DMS53 treated with DMSO at 0.1 percent for 48 hours (cell line): ENCODE results near the gene MAPK1IP1L.
"Not testable (repeated sequence)": the region's sequence is repeated elsewhere in the genome, so short reads cannot be mapped to it uniquely, and the experiment has no call there.

Source experiments
- DNase-seq: peaks from one replicate; lab custom pipeline; 2025; ENCODE audit not compliant: unreplicated experiment; lab: John Stamatoyannopoulos, UW

MAPK1IP1L gene

DNA sequence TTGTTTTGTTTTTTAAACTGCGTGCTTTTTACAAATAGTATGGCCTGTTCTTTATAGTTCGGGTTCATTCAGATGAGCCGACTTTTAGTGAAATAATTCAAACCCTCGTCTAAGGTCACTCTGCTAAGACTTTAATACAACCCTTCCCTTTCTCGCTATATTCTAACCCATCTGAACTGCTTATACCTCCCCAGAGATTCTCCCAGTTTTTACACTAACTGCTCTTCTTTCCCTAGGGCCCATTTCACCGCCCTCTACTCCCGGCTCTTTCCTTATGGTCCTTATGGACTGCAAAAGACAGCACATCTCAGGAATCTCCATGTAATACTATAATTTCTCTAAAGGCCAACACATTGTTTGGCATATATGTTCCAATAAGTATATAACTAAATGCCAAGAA lies 2.1 kb downstream of the MAPK1IP1L start:
- no peak for DNase-seq

DNA sequence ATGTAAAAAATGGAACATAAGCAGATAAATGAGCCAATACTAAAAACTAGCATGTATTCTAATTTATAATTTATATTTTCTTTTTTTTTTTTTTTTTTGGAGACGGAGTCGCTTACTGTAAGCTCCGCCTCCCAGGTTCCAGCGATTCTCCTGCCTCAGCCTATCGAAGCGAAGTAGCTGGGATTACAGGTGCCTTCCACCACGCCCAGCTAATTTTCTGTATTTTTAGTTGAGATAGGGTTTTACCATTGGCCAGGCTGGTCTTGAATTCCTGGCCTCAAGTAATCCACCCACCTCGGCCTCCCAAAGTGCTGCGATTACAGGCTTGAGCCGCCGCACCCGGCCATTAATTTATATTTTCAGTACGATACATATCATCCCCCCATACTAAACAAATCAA lies 2.7 kb downstream of the MAPK1IP1L start:
- DNase-seq: no peak

DNA sequence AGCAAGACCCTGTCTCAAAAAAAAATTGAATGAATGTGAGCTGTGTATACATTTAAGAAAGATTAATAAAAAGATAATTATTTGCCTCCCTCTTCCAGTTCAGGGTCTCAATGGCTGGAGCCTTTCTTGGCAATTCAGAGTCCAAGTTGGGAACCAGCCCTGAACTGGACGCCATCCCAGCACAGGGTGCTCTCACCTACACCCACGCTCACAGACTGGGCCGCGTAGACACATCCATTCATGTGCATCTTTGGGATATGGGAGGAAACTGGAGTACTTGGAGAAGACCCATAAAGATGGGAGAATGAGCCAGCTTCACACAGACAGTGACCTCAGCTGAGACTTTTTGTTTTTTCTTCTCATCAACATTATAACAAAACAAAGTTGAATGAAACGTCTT lies 6.5 kb downstream of the MAPK1IP1L start:
- DNase-seq: no peak

DNA sequence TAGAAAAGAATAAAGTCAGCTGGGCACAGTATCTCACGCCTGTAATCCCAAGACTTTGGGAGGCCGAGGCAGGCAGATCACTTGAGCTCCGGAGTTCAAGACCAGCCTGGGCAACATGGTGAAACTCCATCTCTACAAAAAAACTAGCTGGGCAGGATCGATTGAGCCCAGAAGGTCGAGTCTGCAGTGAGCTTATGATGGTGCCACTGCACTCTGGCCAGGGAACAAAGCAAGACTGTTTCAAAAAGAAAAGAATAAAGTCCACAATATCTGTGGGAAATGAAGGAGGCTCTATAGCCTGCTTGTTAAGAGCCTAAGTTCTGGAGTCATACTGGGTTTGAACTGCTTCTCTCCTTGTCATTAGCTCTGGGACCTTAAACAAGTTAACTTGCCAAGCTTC lies 7.9 kb downstream of the MAPK1IP1L start:
- DNase-seq: no peak

DNA sequence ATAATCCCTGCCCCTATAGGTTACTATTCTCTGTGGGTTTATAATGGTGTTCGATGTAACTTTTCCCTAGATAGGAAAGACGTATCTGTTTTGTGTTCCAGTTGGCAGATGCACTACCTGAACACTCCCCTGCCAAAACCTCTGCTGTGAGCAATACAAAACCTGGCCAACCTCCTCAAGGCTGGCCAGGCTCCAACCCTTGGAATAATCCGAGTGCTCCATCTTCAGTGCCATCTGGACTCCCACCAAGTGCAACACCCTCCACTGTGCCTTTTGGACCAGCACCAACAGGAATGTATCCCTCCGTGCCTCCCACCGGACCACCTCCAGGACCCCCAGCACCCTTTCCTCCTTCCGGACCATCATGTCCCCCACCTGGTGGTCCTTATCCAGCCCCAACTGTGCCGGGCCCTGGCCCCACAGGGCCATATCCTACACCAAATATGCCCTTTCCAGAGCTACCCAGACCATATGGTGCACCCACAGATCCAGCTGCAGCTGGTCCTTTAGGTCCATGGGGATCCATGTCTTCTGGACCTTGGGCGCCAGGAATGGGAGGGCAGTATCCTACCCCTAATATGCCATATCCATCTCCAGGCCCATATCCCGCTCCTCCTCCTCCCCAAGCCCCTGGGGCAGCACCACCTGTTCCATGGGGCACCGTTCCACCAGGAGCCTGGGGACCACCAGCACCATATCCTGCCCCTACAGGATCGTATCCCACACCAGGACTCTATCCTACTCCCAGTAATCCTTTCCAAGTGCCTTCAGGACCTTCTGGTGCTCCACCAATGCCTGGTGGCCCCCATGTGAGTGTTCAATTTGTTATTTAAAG lies 11.3 kb downstream of the MAPK1IP1L start:
- no peak for DNase-seq

DNA sequence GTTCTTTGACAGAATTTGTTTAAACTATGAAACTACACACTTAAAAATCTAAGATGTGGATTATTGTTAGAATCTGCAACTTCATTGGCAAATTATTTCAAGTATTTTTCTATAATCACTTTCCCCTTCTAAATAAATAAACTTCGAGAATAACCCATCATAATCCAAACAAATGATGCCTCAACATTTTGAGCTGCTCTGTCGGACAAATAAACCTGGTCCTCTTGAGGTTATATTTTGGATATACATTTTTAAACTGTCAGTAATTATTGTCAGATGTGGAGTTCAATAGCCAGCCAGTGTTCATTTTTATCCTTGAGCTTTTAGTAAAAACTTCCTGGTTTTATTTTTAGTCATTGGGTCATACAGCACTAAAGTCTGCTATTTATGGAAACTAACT lies 13.4 kb downstream of the MAPK1IP1L start:
- not testable (repeated sequence) for DNase-seq

DNA sequence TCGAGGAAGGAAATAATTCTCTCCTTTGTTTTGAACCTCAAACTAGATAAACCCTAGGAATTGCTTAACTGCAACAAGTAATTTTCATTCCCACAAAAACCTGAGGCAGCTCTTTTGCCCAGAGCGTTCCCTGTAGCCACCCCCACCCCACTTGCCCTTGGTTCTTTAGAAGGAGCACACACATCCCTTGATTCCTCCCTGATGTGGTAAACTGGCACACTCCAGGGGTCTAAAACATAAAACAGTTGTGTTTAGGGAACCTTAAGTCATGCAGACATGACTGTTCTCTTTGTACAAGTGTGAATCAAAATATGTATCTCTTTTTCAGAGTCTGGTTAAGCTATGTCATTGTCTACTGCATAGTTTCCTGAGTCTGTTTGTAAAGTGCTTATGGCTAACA lies 14.0 kb downstream of the MAPK1IP1L start:
- DNase-seq: no peak

DNA sequence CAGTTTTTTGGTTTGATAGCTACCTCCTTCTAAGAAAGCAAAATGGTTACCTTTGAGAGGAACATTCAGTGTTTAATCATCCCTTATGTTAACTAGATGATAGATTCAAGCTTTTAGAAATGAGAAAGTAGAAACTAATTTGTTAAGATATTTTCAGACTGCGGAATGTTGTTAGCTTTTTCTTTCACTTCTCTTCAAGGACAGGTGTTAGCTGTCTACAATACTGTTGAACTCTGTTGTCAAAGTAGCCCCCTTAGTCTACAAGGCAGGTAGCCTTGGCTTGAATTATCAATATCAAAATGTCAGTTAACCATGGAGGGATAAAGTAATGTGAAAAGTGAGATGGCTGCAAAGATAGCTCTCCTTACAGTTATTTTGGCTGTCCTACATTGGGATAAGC lies 14.8 kb downstream of the MAPK1IP1L start:
- DNase-seq: no peak

DNA sequence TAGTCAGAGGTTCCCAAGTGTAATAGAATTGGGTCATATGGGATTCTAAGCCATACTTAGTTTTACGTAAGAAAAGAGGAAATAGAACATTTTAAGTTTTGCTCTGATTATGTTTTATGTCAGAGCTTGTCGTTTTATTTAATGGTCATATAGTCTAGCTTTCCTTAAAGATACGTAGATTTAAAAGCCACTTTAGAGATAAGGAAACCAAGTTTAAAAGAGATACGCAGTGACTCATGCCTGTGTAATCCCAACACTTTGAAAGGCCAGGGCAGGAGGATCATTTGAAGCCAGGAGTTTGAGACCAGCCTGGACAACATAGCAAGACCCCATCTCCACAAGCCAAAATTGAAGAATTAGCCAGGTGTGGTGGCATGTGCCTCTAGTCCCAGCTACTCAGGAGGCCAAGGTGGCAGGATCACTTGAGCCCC lies 19.5 kb downstream of the MAPK1IP1L start:
- DNase-seq: no peak

DNA sequence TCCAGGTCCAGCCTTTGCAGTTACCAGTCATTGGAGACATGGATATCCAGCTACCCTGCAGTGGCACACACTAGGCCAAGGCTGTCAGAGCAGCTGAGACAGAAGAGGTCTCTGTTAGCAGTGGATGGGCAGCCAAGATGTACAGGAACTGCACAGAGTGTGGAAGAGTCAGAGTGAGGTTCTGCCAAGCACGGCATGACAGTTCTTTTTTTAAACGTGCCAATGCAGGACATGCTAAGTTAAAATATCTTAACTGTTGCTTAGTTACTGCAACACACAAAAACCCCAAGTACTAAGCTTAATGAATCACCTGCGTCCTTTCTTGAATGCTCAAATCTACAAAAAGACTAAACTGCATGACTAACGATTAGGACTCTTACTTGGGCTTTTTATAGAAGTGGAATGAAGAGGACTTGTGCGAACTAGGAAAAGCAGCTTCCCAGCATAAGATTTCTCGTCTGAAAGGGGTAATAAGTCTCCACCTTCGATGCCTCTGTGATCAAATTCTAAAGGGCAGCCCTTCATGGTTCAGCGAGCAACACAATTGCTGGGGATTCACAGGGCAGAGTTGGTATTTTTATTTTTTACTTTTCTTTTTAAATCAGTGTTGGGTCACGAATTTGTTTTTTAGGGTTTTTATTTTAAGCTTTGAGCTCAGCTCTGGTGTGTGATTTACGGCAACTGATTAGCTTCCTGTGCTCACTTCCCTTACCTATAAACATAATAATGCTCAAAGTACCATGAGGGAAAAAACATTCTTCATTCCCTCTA lies 20.6 kb downstream of the MAPK1IP1L start:
- no peak for DNase-seq

DNA sequence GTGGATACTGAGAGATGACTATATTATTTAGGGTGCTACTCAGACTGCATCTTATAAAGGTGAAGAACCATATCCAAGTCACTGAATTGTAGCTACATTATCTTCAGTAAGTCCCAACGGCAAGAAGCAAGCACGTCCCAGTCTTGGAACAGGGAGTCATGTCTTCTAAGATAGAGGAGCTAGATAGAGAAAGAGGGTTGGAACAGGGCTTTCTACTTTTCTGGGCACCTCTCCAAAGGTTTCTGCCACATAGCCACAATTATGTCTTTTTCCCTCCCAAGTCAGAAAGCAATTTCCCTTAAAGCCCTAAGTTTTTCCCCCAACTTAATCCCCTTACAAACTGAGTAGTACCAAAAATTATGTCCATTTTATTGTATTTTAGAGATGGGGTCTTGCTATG lies 22.4 kb downstream of the MAPK1IP1L start:
- DNase-seq: no peak

DNA sequence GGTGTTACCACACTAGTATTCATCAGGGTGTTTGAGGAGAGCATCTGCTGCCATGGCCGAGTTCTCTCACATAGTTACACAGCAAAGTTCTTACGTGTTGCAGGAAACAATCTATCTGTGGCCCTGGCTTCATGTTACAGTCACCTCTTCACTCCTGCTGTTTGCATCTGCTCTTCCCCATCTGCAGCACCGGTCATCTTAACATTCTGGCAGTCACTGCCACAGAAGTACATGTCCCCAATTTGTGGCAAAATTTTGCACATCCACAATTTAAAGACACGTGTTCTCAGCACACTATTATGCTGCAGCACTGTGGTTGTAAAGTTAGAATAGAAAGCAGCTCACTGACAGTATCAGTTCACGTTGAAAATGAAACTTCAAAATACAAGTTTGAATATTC lies 23.2 kb downstream of the MAPK1IP1L start:
- DNase-seq: peak; percentile 33

DNA sequence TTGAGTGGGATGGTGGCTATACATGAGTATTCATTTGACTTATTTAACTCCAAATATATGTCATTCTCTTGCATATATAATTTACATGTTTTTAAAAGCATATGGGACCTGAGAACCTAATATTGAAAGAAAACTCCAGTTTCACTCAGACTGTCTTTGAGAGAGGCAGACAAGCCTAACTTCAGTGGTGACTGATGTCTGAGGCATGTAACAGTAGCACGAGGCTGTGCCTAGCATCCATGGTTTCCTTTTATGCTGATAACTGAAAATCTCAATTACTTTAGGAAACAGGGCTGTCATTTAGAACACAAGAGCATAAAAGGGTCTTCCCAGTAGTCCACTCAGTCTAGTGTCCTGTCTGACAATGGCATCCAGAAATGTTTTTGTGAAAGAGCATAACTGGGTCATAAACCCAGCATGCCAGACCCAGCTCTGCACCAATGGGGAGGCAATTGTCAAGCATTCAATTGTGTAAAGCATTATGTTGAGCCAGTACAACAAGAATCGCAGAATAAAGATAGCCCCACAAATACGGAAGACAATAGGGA lies 24.3 kb downstream of the MAPK1IP1L start:
- DNase-seq: no peak

DNA sequence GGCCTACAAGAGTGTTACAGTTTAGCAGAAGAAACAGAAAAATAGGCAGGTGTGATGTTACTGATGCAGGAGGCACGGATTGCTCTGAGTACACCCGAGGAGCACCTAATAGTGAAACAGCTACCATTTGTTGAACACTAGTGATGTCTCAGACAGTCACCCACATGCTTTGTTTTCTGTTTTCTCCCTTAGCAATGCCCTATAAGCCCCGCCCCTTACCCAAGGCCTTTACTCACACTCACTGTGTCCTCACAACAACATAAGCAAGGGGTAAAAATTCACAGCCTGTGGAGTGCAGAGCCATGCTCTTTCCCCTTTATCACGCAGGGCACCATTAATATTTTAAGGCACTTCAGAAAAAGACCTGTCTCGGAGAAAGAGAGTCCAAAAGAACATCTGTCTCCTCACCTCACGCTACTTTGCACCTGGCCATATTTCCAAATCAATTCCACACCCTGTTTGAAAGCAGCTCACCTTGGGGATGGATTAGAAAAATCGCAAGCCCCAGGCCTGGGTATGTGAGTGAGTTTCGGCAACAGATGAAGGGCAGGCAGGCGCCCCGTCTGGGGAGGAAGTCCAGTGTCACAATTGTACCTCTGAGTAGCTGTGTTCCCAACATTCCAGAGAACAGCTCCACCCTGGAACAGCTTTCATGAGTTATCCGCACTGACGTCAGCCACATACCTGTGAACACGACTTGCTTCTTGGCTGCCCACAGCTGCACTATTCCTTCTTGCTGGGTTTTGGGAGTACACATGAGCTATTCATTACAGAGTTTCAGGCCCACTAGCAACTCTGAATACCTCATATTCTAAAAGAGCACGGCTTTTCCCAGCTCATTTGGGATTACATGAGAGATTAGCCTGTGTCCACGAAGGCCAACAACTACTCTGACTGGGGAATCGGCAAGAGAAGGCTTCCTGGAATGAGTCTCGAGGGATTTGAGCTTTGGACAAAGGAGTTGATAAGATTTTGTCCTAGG lies 26.0 kb downstream of the MAPK1IP1L start:
- no peak for DNase-seq

DNA sequence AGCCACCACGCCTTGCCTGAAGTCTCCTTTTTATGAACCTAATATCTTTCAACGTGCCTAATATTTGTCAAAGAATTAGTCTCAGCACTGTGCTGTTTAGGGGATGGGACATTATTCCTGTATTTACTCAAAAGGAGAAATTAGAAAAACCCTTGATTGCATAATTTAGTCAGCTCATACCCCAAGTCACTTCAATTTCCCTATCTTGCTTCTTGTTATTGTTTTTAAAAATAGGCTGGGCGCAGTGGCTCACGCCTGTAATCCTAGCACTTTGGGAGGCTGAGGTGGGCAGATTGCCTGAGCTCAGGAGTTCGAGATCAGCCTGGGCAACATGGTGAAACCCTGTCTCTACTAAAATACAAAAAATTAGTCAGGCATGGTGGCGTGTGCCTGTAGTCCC lies 28.5 kb downstream of the MAPK1IP1L start:
- DNase-seq: not testable (repeated sequence)

DNA sequence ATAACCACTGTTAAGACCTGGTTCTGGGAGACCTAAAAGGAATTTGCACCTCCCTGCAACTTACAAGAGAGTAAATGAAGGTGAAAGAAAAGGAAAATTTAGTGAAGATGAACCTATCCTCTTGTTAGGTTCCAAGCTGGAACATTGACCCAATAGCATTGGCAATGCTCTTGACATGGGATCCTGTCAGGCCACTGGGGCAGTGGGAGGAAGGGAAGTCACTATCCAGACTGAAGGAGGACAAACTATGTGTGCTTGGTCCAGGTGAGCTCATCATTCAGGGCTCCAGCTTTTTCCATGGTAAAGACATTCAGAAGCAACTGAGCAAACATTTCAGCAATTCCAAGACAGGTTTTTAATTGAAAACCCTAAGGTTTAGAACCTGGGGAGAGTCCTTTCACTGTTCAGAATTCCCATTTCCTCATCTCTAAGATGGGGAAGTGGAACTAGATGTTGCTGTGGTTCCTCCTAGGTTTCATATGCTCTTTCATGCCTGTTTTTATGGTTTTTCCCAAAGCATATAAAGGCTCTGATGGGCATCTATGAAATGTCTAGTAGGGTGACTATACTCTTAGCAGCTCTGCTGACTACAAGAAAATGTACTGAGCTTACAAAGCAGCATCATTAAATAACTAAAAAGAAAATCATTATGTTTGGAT lies 33.1 kb downstream of the MAPK1IP1L start:
- no peak for DNase-seq

DNA sequence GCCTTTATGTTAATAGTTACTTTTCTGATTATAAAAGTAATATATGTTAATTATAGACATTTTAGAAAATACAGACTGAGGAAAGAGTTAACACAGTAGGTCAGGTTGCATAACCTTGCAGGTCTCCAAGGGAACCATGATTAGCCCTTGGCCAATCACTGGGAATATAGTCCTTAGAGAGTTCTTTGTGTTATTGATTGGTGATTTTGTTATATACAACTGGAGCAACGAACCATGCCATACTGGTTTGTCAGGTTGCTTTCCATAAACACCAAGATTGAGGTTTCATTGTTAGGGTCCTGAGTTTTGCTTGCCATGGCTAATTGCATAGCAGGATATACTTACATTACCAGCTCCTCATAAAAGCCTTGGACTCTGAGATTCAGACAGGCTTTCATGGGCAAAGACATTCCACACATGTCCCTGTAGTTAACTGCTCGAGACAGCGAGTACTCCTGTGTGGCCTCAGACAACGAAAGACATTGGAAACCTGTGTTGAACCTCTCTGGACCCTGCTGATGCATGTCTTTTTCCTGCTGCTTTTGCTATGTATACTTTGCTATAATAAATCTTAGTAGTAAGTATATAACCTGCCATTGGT lies 33.7 kb downstream of the MAPK1IP1L start:
- DNase-seq: no peak

DNA sequence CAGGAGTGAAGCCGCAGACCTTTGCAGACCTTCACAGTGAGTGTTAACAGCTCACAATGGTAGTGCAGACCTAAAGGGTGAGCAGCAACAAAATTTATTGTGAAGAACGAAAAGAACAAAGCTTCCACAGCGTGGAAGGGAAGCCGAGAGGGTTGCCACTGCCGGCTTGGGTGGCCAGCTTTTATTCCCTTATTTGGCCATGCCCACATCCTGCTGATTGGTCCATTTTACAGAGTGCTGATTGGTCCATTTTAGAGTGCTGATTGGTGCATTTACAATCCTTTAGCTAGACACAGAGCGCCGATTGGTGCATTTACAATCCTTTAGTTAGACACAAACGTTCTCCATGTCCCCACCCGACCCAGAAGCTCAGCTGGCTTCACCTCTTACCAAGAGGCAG lies 35.5 kb downstream of the MAPK1IP1L start:
- DNase-seq: no peak

DNA sequence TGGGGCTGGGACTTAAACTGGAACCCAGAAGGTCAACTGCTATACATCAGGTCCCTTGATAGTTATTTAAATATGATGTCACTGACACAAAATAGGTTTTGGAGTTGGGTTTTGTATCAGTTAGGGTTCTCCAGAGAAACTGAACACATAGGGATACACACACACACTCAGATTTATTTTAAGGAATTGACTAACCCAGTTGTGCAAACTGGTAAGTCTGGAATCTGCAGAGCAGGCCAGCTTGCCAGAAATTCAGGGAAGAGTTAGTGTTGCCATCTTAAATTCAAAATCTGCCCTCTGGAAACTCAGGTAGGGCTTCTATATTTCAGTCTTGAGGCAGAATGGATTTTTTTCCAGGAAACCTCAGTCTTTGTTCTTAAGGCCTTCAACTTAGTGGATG lies 36.9 kb downstream of the MAPK1IP1L start:
- DNase-seq: no peak

DNA sequence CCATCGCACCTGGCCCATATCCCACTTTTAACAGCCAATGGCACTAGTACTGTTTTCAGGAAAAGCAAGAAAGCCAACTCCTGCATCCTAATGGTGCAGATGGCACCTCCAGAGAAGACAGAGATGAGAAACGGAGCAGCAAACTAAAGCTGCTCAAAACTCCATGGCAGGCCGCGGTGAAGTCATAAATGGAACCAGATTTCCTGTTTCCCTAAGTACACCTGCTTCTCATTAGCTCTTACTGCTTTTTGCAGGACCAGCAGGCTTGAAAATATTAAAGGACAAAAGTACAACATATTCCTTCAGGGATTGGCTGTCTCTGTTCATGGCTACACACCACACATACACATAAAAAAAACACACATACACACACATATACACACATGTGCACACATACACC lies 40.9 kb downstream of the MAPK1IP1L start:
- DNase-seq: no peak
